Measurements from ENCODE around the gene SLCO4A1. TPM values are rescaled to one million over a fixed set of nuclear protein-coding genes. Genes with fewer than 3 reads are reported as not detected.
"Not testable (repeated sequence)": the region's sequence is repeated elsewhere in the genome, so short reads cannot be mapped to it uniquely, and the experiment has no call there.

SLCO4A1 gene
- total RNA-seq, 1 donor from 2014 or later: 12.1 TPM

GRCh38 chr20:62667530-62668440 is 25.5 kb downstream of the SLCO4A1 start:
- no peak for DNase-seq
- ATAC-seq (ENCODE audit: poor library complexity): no peak
- intact Hi-C loops (cut with DNase I): loop anchor here (2.0 kb wide), 1 partner anchor 123 kb away; no protein-coding TSS in a partner anchor

- DNase-seq (peak; percentile 66), ATAC-seq (ENCODE audit: poor library complexity) (peak; percentile 79)
- intact Hi-C loops (cut with DNase I): loop anchor here (2.0 kb wide), 1 partner anchor 122 kb away; no protein-coding TSS in a partner anchor
Measured at GRCh38 chr20:62668441-62669027, 26.2 kb downstream of the SLCO4A1 start.

- ATAC-seq (ENCODE audit: poor library complexity): no peak
- intact Hi-C loops (cut with DNase I): loop anchor here (2.0 kb wide), 1 partner anchor 122 kb away; no protein-coding TSS in a partner anchor
- no peak for DNase-seq
Measured at GRCh38 chr20:62669249-62669648, 26.9 kb downstream of the SLCO4A1 start.

- no peak for ATAC-seq (ENCODE audit: poor library complexity)
- DNase-seq: no peak
- intact Hi-C loops (cut with DNase I): loop anchor here (5.0 kb wide), 1 partner anchor 137 kb away; no protein-coding TSS in a partner anchor
Measured at GRCh38 chr20:62670156-62670555, 27.9 kb downstream of the SLCO4A1 start.

GRCh38 chr20:62670998-62671397 is 28.7 kb downstream of the SLCO4A1 start:
- ATAC-seq (ENCODE audit: poor library complexity): no peak
- intact Hi-C loops (cut with DNase I): loop anchor here (5.0 kb wide), 1 partner anchor 136 kb away; no protein-coding TSS in a partner anchor

GRCh38 chr20:62671765-62672164 is 29.5 kb downstream of the SLCO4A1 start:
- no peak for ATAC-seq (ENCODE audit: poor library complexity)
- no peak for DNase-seq
- intact Hi-C loops (cut with DNase I): loop anchor here (5.0 kb wide), 1 partner anchor 136 kb away; no protein-coding TSS in a partner anchor

More at GRCh38 chr20:62670998-62671397, 28.7 kb downstream of the SLCO4A1 start:
- DNase-seq: no peak

- DNase-seq: no peak
- ATAC-seq (ENCODE audit: poor library complexity): no peak
- intact Hi-C loops (cut with DNase I): loop anchor here (5.0 kb wide), 1 partner anchor 133 kb away; no protein-coding TSS in a partner anchor
Measured at GRCh38 chr20:62674370-62674769, 32.1 kb downstream of the SLCO4A1 start.

GRCh38 chr20:62675156-62675876 is 33.0 kb downstream of the SLCO4A1 start:
- intact Hi-C loops (cut with DNase I): no loop called here
- no peak for DNase-seq
- ATAC-seq (ENCODE audit: poor library complexity): peak; percentile 11

- ATAC-seq (ENCODE audit: poor library complexity) (no peak), DNase-seq (no peak)
- intact Hi-C loops (cut with DNase I): no loop called here
Measured at GRCh38 chr20:62675877-62676260, 33.6 kb downstream of the SLCO4A1 start.

GRCh38 chr20:62676976-62677375 is 34.7 kb downstream of the SLCO4A1 start:
- intact Hi-C loops (cut with DNase I): no loop called here
- DNase-seq: no peak
- no peak for ATAC-seq (ENCODE audit: poor library complexity)

GRCh38 chr20:62677678-62678077 is 35.4 kb downstream of the SLCO4A1 start:
- ATAC-seq (ENCODE audit: poor library complexity): no peak
- no peak for DNase-seq
- intact Hi-C loops (cut with DNase I): no loop called here

- DNase-seq (no peak), ATAC-seq (ENCODE audit: poor library complexity) (no peak)
- intact Hi-C loops (cut with DNase I): no loop called here
Measured at GRCh38 chr20:62678553-62678952, 36.2 kb downstream of the SLCO4A1 start.

- intact Hi-C loops (cut with DNase I): no loop called here
- ATAC-seq (ENCODE audit: poor library complexity): no peak
- DNase-seq: no peak
Measured at GRCh38 chr20:62679978-62680589, 37.8 kb downstream of the SLCO4A1 start.

GRCh38 chr20:62682912-62683517 is 40.7 kb downstream of the SLCO4A1 start:
- DNase-seq: no peak
- intact Hi-C loops (cut with DNase I): no loop called here
- no peak for ATAC-seq (ENCODE audit: poor library complexity)

GRCh38 chr20:62683660-62684322 is 41.5 kb downstream of the SLCO4A1 start:
- DNase-seq; ATAC-seq (ENCODE audit: poor library complexity); intact Hi-C loops (cut with DNase I): not testable (repeated sequence)

GRCh38 chr20:62684981-62685380 is 42.7 kb downstream of the SLCO4A1 start:
- DNase-seq (no peak), ATAC-seq (ENCODE audit: poor library complexity) (no peak)
- intact Hi-C loops (cut with DNase I): no loop called here

GRCh38 chr20:62685781-62686555 is 43.7 kb downstream of the SLCO4A1 start:
- ATAC-seq (ENCODE audit: poor library complexity) (peak; percentile 45), DNase-seq (peak; percentile 80)
- intact Hi-C loops (cut with DNase I): no loop called here
